GM12874 (cell line): ENCODE data around the gene NCKIPSD.

Experiments used
- CTCF ChIP-seq: IDR thresholded peaks from 2 replicates; pipeline ENCODE4 v1.5.1; 2011; ENCODE audit warnings: low read depth, mild to moderate bottlenecking, control low read depth, low read length, moderate library complexity; ENCODE audit not compliant: insufficient read depth

Gene NCKIPSD

GRCh38 chr3:48696601-48697000 is 10.9 kb upstream of the NCKIPSD start:
- no peak for TF ChIP-seq CTCF

GRCh38 chr3:48696156-48696555 is 10.4 kb upstream of the NCKIPSD start:
- TF ChIP-seq CTCF: no peak

- TF ChIP-seq CTCF: no peak
Measured at GRCh38 chr3:48695393-48695753, 9.7 kb upstream of the NCKIPSD start.

GRCh38 chr3:48694610-48695392 is 9.1 kb upstream of the NCKIPSD start:
- TF ChIP-seq CTCF: no peak

GRCh38 chr3:48693826-48694225 is 8.1 kb upstream of the NCKIPSD start:
- no peak for TF ChIP-seq CTCF

- no peak for TF ChIP-seq CTCF
Measured at GRCh38 chr3:48692551-48692950, 6.8 kb upstream of the NCKIPSD start.

GRCh38 chr3:48690846-48691458 is 5.2 kb upstream of the NCKIPSD start:
- TF ChIP-seq CTCF: no peak
